K562 (cell line): ENCODE data around the gene PDLIM5. TPM values are rescaled to one million over a fixed set of nuclear protein-coding genes. Genes with fewer than 3 reads are reported as not detected.

Experiments
- ILF3 ChIP-seq: fragments of 450-650 bp; IDR thresholded peaks from 2 replicates; pipeline ENCODE4 v1.6.1; 2018; ENCODE audit warnings: antibody characterized with exemption, mild to moderate bottlenecking, moderate library complexity, borderline replicate concordance
- JUND ChIP-seq, 2 experiments: IDR thresholded peaks; 2 replicates in 1 of 2; 3 replicates in 1 of 2; pipeline ENCODE4 v1.6.1; 2011; ENCODE audit warnings: borderline replicate concordance in 2 of 2, low read depth in 2 of 2, low read length in 2 of 2, improper control_type of control experiment in 1 of 2, missing biosample characterization in 1 of 2, missing genetic modification characterization in 1 of 2, missing genetic modification reagents in 1 of 2
- LCOR ChIP-seq: sonication (generic); formaldehyde crosslinking; IDR thresholded peaks from 2 replicates; pipeline ENCODE4 v1.8.0; 2022; ENCODE audit warnings: mild to moderate bottlenecking, missing genetic modification reagents
- NCOA2 ChIP-seq, 2 experiments: fragments of 450-650 bp; IDR thresholded peaks; 2 replicates each; pipeline ENCODE4 v1.6.1; 2018; ENCODE audit warnings: mild to moderate bottlenecking in 2 of 2, moderate library complexity in 1 of 2; ENCODE audit not compliant: partially characterized antibody in 2 of 2
- PHB ChIP-seq: fragments of 250-450 bp; sonication (Bioruptor Pico); IDR thresholded peaks from 2 replicates; pipeline ENCODE4 v1.5.0; 2021
- PREB ChIP-seq: sonication (generic); formaldehyde crosslinking; IDR thresholded peaks from 2 replicates; pipeline ENCODE4 v1.8.1; 2023; ENCODE audit warnings: mild to moderate bottlenecking, missing genetic modification reagents
- RBM15 ChIP-seq: fragments of 200-400 bp; formaldehyde crosslinking; IDR thresholded peaks from 2 replicates; pipeline ENCODE4 v1.6.1; 2018; ENCODE audit warnings: mild to moderate bottlenecking, low read length, moderate library complexity; ENCODE audit not compliant: insufficient read depth
- SAP30 ChIP-seq: fragments of 200-600 bp; sonication (generic); IDR thresholded peaks from 2 replicates; pipeline ENCODE4 v1.6.1; 2012; ENCODE audit warnings: borderline replicate concordance, low read depth, mild to moderate bottlenecking, moderate library complexity, low read length, control low read depth, inconsistent platforms; ENCODE audit not compliant: insufficient read depth, poor library complexity, severe bottlenecking
- SMARCE1 ChIP-seq: fragments of 450-650 bp; IDR thresholded peaks from 2 replicates; pipeline ENCODE4 v1.7.1; 2016; ENCODE audit warnings: mild to moderate bottlenecking
- ZFP1 ChIP-seq: fragments of 450-650 bp; formaldehyde crosslinking; IDR thresholded peaks from 2 replicates; pipeline ENCODE4 v1.4.0; 2020; ENCODE audit warnings: mild to moderate bottlenecking, mixed read lengths
- polyA plus RNA-seq, 8 experiments: library from polyadenylated mRNA; depleted of rRNA in 4 of 8; stranded (reverse) in 5 of 8; unstranded in 3 of 8; fragments of >200 nt; fragmentation: Nextera tagmentation in 2 of 8; fragmentation: Illumina TruSeq in 1 of 8; extraction: Ambion mirVana in 2 of 8; extraction: Trizol in 1 of 8; gene quantifications; 2 replicates each; pipeline versions ENCODE4 v1.2.1 to v1.2.3, GENCODE V29; 2011 to 2014; ENCODE audit warnings: inconsistent platforms in 1 of 8, missing spikeins in 1 of 8
- total RNA-seq, 7 experiments: library from RNA; depleted of rRNA in 6 of 7; stranded (reverse); fragments of >200 nt in 6 of 7; fragmentation: Illumina TruSeq in 2 of 7; extraction: Trizol in 2 of 7; gene quantifications; 2 replicates each; pipeline versions ENCODE4 v1.2.1 to v1.2.3, GENCODE V29; 2011 to 2021; ENCODE audit warnings: low replicate concordance in 1 of 7
- TF ChIP-seq, protein P1 (sequence below): sonication (generic); formaldehyde crosslinking; IDR thresholded peaks from 2 replicates; pipeline ENCODE4 v1.9.0; 2022; ENCODE audit warnings: mild to moderate bottlenecking, missing genetic modification reagents

Gene PDLIM5
- total and polyA plus RNA-seq, 9 of the 15 experiments (the other 6 are each of a cell fraction or from before 2014, with no cell fraction given): 36.9 to 127 (median 62.5) TPM

GRCh38 chr4:94550352-94550751 lies 98.6 kb downstream of the PDLIM5 start (continued):
- TF ChIP-seq JUND (IDR thresholded peaks at IDR 0.05; ENCODE audit: borderline replicate concordance, low read depth, low read length) (peak; percentile 74; the same call in 1 of the 2 replicates), JUND (tag; IDR thresholded peaks at IDR 0.05; ENCODE audit: borderline replicate concordance, low read depth, low read length) (peak; percentile 58; the same call in 1 of the 3 replicates), NCOA2 (IDR thresholded peaks at IDR 0.05; ENCODE audit: partially characterized antibody in 2 of 2) (peak; percentile 65 to 70), PREB (CRISPR knock-in tag) (no peak), ZFP1 (CRISPR knock-in tag) (no peak), ILF3 (peak; percentile 83; the same call in 1 of the 2 replicates), SMARCE1 (peak; percentile 94), RBM15 (no peak), PHB (CRISPR knock-in tag) (no peak), SAP30 (no peak), LCOR (CRISPR knock-in tag) (peak; percentile 64; the same call in 1 of the 2 replicates)
- TF ChIP-seq, protein P1, sequence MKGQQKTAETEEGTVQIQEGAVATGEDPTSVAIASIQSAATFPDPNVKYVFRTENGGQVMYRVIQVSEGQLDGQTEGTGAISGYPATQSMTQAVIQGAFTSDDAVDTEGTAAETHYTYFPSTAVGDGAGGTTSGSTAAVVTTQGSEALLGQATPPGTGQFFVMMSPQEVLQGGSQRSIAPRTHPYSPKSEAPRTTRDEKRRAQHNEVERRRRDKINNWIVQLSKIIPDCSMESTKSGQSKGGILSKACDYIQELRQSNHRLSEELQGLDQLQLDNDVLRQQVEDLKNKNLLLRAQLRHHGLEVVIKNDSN (CRISPR knock-in tag): no peak
